NCI-H1105 (cell line): ENCODE measurements around the gene CRYAA.
A peak's percentile ranks its signal among the peaks of the same experiment; 100 is the strongest.

Experiments
- DNase-seq: peaks from one replicate; lab custom pipeline; 2025; lab: John Stamatoyannopoulos, UW

CRYAA gene

GRCh38 chr21:43203591-43203990, 34.8 kb downstream of the CRYAA start:
- DNase-seq, result no peak

- no peak for DNase-seq
Observed at GRCh38 chr21:43204638-43205037, 35.8 kb downstream of the CRYAA start.

GRCh38 chr21:43206231-43207042, 37.6 kb downstream of the CRYAA start:
- no peak for DNase-seq

GRCh38 chr21:43207043-43207315, 38.2 kb downstream of the CRYAA start:
- DNase-seq, result no peak

GRCh38 chr21:43207868-43208267, 39.1 kb downstream of the CRYAA start:
- DNase-seq, result no peak

GRCh38 chr21:43208561-43209332, 39.9 kb downstream of the CRYAA start:
- no peak for DNase-seq

- no peak for DNase-seq
Observed at GRCh38 chr21:43209575-43210453, 41.0 kb downstream of the CRYAA start.

- DNase-seq, result no peak
Observed at GRCh38 chr21:43210454-43211071, 41.8 kb downstream of the CRYAA start.

- DNase-seq, result peak; percentile 39
Observed at GRCh38 chr21:43211072-43211759, 42.4 kb downstream of the CRYAA start.

- peak; percentile 84 for DNase-seq
Observed at GRCh38 chr21:43211760-43212115, 42.9 kb downstream of the CRYAA start.
